GM12878 (cell line): ENCODE results near the gene WBP1L. TPM values are rescaled to one million over a fixed set of nuclear protein-coding genes. Genes with fewer than 3 reads are reported as not detected.

Experiments
- CUX1 ChIP-seq: IDR thresholded peaks from 2 replicates; pipeline ENCODE4 v1.6.1; 2012; ENCODE audit warnings: improper control_type of control experiment, low read depth, low read length; ENCODE audit not compliant: insufficient replicate concordance
- ESRRA ChIP-seq: IDR thresholded peaks from 2 replicates; pipeline ENCODE4 v1.6.1; 2012; ENCODE audit warnings: mild to moderate bottlenecking, low read length, improper control_type of control experiment
- ETV6 ChIP-seq, 2 experiments: fragments of 450-650 bp in 1 of 2; IDR thresholded peaks in 1 of 2; conservative IDR thresholded peaks in 1 of 2; 2 replicates each; pipeline ENCODE4 v1.6.1; 2014; ENCODE audit warnings: antibody characterized with exemption in 1 of 2, borderline replicate concordance in 1 of 2, low read depth in 1 of 2, mild to moderate bottlenecking in 1 of 2, moderate library complexity in 1 of 2
- FOXM1 ChIP-seq: IDR thresholded peaks from 2 replicates; pipeline ENCODE4 v1.6.1; 2012; ENCODE audit warnings: low read depth, mild to moderate bottlenecking, inconsistent platforms, low read length, moderate library complexity
- HDAC6 ChIP-seq: fragments of 200-600 bp; sonication (generic); IDR thresholded peaks from one replicate; pipeline ENCODE4 v1.8.0; 2017; ENCODE audit warnings: antibody characterized with exemption; ENCODE audit not compliant: unreplicated experiment
- HDGF ChIP-seq: fragments of 450-650 bp; IDR thresholded peaks from 2 replicates; pipeline ENCODE4 v1.6.1; 2016; ENCODE audit warnings: antibody characterized with exemption
- JUND ChIP-seq: IDR thresholded peaks from 2 replicates; pipeline ENCODE4 v1.6.1; 2012; ENCODE audit warnings: low read depth, mild to moderate bottlenecking, low read length, improper control_type of control experiment, moderate library complexity
- KAT2A ChIP-seq: conservative IDR thresholded peaks from 2 replicates; pipeline ENCODE4 v1.6.1; 2011; ENCODE audit warnings: low read depth, low read length; ENCODE audit not compliant: control insufficient read depth
- PBX3 ChIP-seq: IDR thresholded peaks from 2 replicates; pipeline ENCODE4 v1.6.1; 2011; ENCODE audit warnings: mild to moderate bottlenecking, low read depth, low read length, moderate library complexity; ENCODE audit not compliant: insufficient replicate concordance
- RELB ChIP-seq: fragments of 450-650 bp; IDR thresholded peaks from 2 replicates; pipeline ENCODE4 v1.6.1; 2017; ENCODE audit warnings: low read depth, mild to moderate bottlenecking, moderate library complexity
- RUNX3 ChIP-seq: IDR thresholded peaks from 2 replicates; pipeline ENCODE4 v1.6.1; 2012; ENCODE audit warnings: low read length, inconsistent platforms
- SPI1 ChIP-seq: IDR thresholded peaks from 2 replicates; pipeline ENCODE4 v1.6.1; 2011; ENCODE audit warnings: low read depth, mild to moderate bottlenecking, low read length, moderate library complexity, borderline replicate concordance; ENCODE audit not compliant: insufficient read depth
- USF1 ChIP-seq: IDR thresholded peaks from 2 replicates; pipeline ENCODE4 v1.6.1; 2011; ENCODE audit warnings: borderline replicate concordance, low read depth, mild to moderate bottlenecking, moderate library complexity, mixed read lengths, low read length; ENCODE audit not compliant: insufficient read depth; ENCODE audit errors: extremely low read length
- YBX1 ChIP-seq: fragments of 450-650 bp; IDR thresholded peaks from 2 replicates; pipeline ENCODE4 v1.6.1; 2016; ENCODE audit warnings: antibody characterized with exemption
- ZBTB33 ChIP-seq: fragments of 450-650 bp; IDR thresholded peaks from 2 replicates; pipeline ENCODE4 v1.6.1; 2017; ENCODE audit warnings: mild to moderate bottlenecking
- ZNF384 ChIP-seq: IDR thresholded peaks from 2 replicates; pipeline ENCODE4 v1.6.1; 2012; ENCODE audit warnings: low read depth, mild to moderate bottlenecking, low read length, improper control_type of control experiment, borderline replicate concordance
- polyA plus RNA-seq, 11 experiments: library from polyadenylated mRNA; depleted of rRNA in 4 of 11; unstranded in 6 of 11; stranded (reverse) in 5 of 11; fragments of >200 nt; fragmentation: Nextera tagmentation in 4 of 11; fragmentation: Illumina TruSeq in 1 of 11; extraction: Ambion mirVana in 4 of 11; extraction: Trizol in 1 of 11; gene quantifications; 1 replicate in 1 of 11; 2 replicates in 10 of 11; pipeline versions ENCODE4 v1.2.1 to v1.2.3, GENCODE V29; 2011 to 2016; ENCODE audit warnings: inconsistent platforms in 2 of 11, missing spikeins in 2 of 11, low read depth in 1 of 11
- total RNA-seq, 4 experiments: library from RNA; depleted of rRNA in 3 of 4; stranded (reverse); fragments of >200 nt in 3 of 4; fragmentation: Illumina TruSeq in 1 of 4; extraction: Trizol in 1 of 4; gene quantifications; 2 replicates each; pipeline versions ENCODE4 v1.2.1 to v1.2.3, GENCODE V29; 2013 to 2021

Gene WBP1L
- total and polyA plus RNA-seq, 10 of the 15 experiments (the other 5 are each of a cell fraction or from before 2014, with no cell fraction given): 3.7 to 18.8 (median 12.3) TPM

GRCh38 chr10:102713814-102714620 lies 29.7 kb upstream of the WBP1L start, which contains the start of gene ARL3 (continued):
- TF ChIP-seq RELB (no peak), FOXM1 (no peak), ZNF384 (no peak), JUND (no peak), RUNX3 (no peak; the same call in 1 of the 2 replicates), SPI1 (no peak), HDAC6 (no peak), KAT2A (no peak), USF1 (peak; percentile 84), CUX1 (no peak), ETV6 (conservative IDR thresholded peaks at IDR 0.05 in 1 of 2, IDR thresholded peaks at IDR 0.05 in 1 of 2; ENCODE audit: borderline replicate concordance in 1 of 2, low read depth in 1 of 2) (no peak; a peak in 1 of 4 replicates), ZBTB33 (no peak), YBX1 (no peak), PBX3 (peak; percentile 6), HDGF (peak; percentile 75; the same call in 1 of the 2 replicates), ESRRA (no peak)
